ENCODE data around the gene PXDN. TPM values are rescaled to one million over a fixed set of nuclear protein-coding genes. Genes with fewer than 3 reads are reported as not detected.

Gene PXDN
- total and polyA plus RNA-seq, 2 donors (not counting 3 experiments of a cell fraction or from before 2014, with no cell fraction given), result 231 to 308 TPM

- intact Hi-C loops (cut with micrococcal nuclease), result no loop called here
- no TSS peak for BruUV-seq (replicated peaks)
- Histone ChIP-seq H3K4me2 (ENCODE audit: insufficient read depth, low read length) (no peak overlapping the region), H3K9me1 (replicated peaks; ENCODE audit: control insufficient read depth, extremely low read depth, insufficient read depth, low read length) (no peaks in the 10 kb centered on the region), H2AFZ (ENCODE audit: low read depth, low read length) (no peak overlapping the region), H3K9me3 (replicated peaks; ENCODE audit: control insufficient read depth, insufficient read depth, low read length) (no peaks in the 10 kb centered on the region), H3K36me3 (ENCODE audit: control insufficient read depth in 2 of 2, extremely low read depth in 1 of 2, insufficient read depth in 2 of 2, low read length in 2 of 2) (no peaks in the 10 kb centered on the region), H3K4me3 (replicated peaks in 1 of 3; ENCODE audit: insufficient read depth in 1 of 3, low read depth in 1 of 3, low read length in 3 of 3) (no peak overlapping the region), H3K9ac (replicated peaks; ENCODE audit: extremely low read depth, insufficient read depth, low read length) (no peak overlapping the region), H3K27ac (ENCODE audit: insufficient read depth, low read depth, low read length) (peak overlapping the region; percentile 48), H3K27me3 (ENCODE audit: control insufficient read depth in 2 of 2, insufficient read depth in 2 of 2, low read length in 2 of 2) (no peaks in the 10 kb centered on the region), H3K4me1 (ENCODE audit: control insufficient read depth, extremely low read depth, insufficient read depth, low read length) (peaks cover 3% of the 10 kb centered on the region), H3K79me2 (ENCODE audit: control insufficient read depth, insufficient read depth, low read length) (no peaks in the 10 kb centered on the region), H4K20me1 (replicated peaks; ENCODE audit: control insufficient read depth, extremely low read depth, insufficient read depth, low read length) (no peaks in the 10 kb centered on the region)
- DNase-seq (ENCODE audit: low read depth, low spot score), result peak; percentile 21
- dilution Hi-C loops (cut with MboI; ENCODE audit: extremely low pct_ligation_motif_present, low sequenced_read_pairs), result no loop called here
- POLR2A ChIA-PET, result no interaction called here
- CTCF ChIA-PET, result interaction anchor here (0.7 to 6.2 kb wide), 3 partner anchors 12 to 204 kb away, joined by 3 to 52 read pairs (median 4); no protein-coding TSS in a partner anchor
- TF ChIP-seq MAX (IDR thresholded peaks at IDR 0.05; ENCODE audit: insufficient read depth, insufficient read length) (no peak), FOS (IDR thresholded peaks at IDR 0.05; ENCODE audit: borderline replicate concordance, insufficient read depth, low read length) (peak; percentile 19)
- FAIRE-seq, result no peak
Observed at GRCh38 chr2:1755436-1756191, 11.3 kb upstream of the PXDN start.

- Histone ChIP-seq H3K9me3 (replicated peaks; ENCODE audit: control insufficient read depth, insufficient read depth, low read length) (no peaks in the 10 kb centered on the region), H3K79me2 (ENCODE audit: control insufficient read depth, insufficient read depth, low read length) (no peaks in the 10 kb centered on the region), H3K9ac (replicated peaks; ENCODE audit: extremely low read depth, insufficient read depth, low read length) (no peak overlapping the region), H3K27ac (ENCODE audit: insufficient read depth, low read depth, low read length) (no peak overlapping the region), H3K9me1 (replicated peaks; ENCODE audit: control insufficient read depth, extremely low read depth, insufficient read depth, low read length) (no peaks in the 10 kb centered on the region), H3K4me1 (ENCODE audit: control insufficient read depth, extremely low read depth, insufficient read depth, low read length) (peaks cover 3% of the 10 kb centered on the region), H3K4me3 (replicated peaks in 1 of 3; ENCODE audit: insufficient read depth in 1 of 3, low read depth in 1 of 3, low read length in 3 of 3) (no peak overlapping the region), H4K20me1 (replicated peaks; ENCODE audit: control insufficient read depth, extremely low read depth, insufficient read depth, low read length) (no peaks in the 10 kb centered on the region), H3K4me2 (ENCODE audit: insufficient read depth, low read length) (no peak overlapping the region), H3K36me3 (ENCODE audit: control insufficient read depth in 2 of 2, extremely low read depth in 1 of 2, insufficient read depth in 2 of 2, low read length in 2 of 2) (no peaks in the 10 kb centered on the region), H2AFZ (ENCODE audit: low read depth, low read length) (no peak overlapping the region), H3K27me3 (ENCODE audit: control insufficient read depth in 2 of 2, insufficient read depth in 2 of 2, low read length in 2 of 2) (no peaks in the 10 kb centered on the region)
- ChIA-PET CTCF (interaction anchor here (4.8 to 6.2 kb wide), 2 partner anchors 13 to 163 kb away, joined by 52 to 137 read pairs; no protein-coding TSS in a partner anchor), POLR2A (no interaction called here)
- DNase-seq (ENCODE audit: low read depth, low spot score) (no peak), FAIRE-seq (no peak)
- dilution Hi-C loops (cut with MboI; ENCODE audit: extremely low pct_ligation_motif_present, low sequenced_read_pairs), result no loop called here
- TF ChIP-seq JUN (IDR thresholded peaks at IDR 0.05; ENCODE audit: borderline replicate concordance, insufficient read depth, insufficient read length, low read depth) (no peak), MAX (IDR thresholded peaks at IDR 0.05; ENCODE audit: insufficient read depth, insufficient read length) (no peak), GATA2 (IDR thresholded peaks at IDR 0.05; ENCODE audit: insufficient read depth, insufficient read length, low read depth, low read length) (no peak), MYC (IDR thresholded peaks at IDR 0.05; ENCODE audit: low read depth, low read length) (no peak), EZH2 (IDR thresholded peaks at IDR 0.05; ENCODE audit: borderline replicate concordance, low read depth, low read length, severe bottlenecking) (no peak), POLR2A (IDR thresholded peaks at IDR 0.05; ENCODE audit: low read depth, low read length) (no peak), CTCF (IDR thresholded peaks at IDR 0.05; ENCODE audit: extremely low read depth in 1 of 2, insufficient read depth in 1 of 2, low read depth in 1 of 2, low read length in 2 of 2) (no peak), POLR2AphosphoS5 (IDR thresholded peaks at IDR 0.05; ENCODE audit: insufficient read depth, low read depth, low read length) (no peak), FOS (IDR thresholded peaks at IDR 0.05; ENCODE audit: borderline replicate concordance, insufficient read depth, low read length) (no peak)
- intact Hi-C loops (cut with micrococcal nuclease), result no loop called here
- BruUV-seq (replicated peaks), result no TSS peak
Observed at GRCh38 chr2:1754461-1755170, 10.3 kb upstream of the PXDN start.
